Measurements from ENCODE around the gene TIAM2. TPM values are rescaled to one million over a fixed set of nuclear protein-coding genes. Genes with fewer than 3 reads are reported as not detected.
"Not testable (repeated sequence)": the region's sequence is repeated elsewhere in the genome, so short reads cannot be mapped to it uniquely, and the experiment has no call there.

Gene TIAM2
- total RNA-seq, 1 donor from 2014 or later: 2.4 TPM

DNA sequence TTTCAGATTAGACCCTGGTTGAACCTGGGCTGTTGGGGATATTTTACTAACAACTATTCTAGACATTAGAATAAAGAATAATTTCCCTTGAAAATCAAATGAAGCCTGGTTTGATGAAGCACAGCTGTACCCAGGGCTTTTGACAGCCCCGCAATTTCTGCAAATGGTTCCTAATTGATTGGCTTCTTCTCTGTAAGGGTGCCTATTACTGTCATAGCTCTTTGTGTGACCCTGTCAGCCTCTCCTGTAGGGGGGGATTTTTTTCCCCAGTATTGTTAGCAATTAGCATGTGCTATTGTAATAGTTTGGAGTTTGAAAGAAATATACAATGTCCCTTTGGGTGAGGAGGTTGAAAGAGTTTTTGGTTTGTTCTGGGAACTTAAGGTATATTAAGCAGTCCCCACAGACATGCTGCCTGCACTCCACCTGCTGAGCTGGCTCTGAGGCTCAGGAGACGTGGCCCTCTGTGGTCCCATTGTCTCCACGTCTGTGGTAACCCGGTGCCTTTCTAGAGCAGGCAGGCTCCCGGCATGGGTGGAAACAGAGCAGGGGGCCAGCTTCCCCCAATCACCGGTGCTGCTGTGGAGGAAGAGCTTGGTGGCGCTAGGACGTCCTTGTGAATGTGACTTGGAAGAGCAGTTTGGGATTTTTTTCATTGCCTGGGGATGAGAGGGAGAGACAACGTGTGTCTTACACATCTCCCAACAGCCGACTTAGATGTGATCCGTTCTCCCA, 221.4 kb downstream of the TIAM2 start:
- FAIRE-seq: no peak
- peaks cover 4% of the 10 kb centered on the region for H3K27me3 ChIP-seq (ENCODE audit: control insufficient read depth, insufficient read depth, low read length)

DNA sequence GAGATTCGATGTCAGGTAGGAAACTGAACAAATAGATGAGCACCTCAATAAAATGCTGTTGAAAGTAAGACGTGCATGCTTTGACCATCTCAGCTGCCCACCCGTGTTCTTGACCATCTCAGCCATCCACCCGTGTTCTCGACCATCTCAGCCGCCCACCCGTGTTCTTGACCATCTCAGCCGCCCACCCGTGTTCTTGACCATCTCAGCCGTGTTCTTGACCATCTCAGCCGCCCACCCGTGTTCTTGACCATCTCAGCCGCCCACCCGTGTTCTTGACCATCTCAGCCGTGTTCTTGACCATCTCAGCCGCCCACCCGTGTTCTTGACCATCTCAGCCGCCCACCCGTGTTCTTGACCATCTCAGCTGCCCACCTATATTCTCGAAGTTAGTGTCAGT, 223.6 kb downstream of the TIAM2 start:
- not testable (repeated sequence) for H3K36me3 ChIP-seq (ENCODE audit: control insufficient read depth, insufficient read depth, low read length); DNase-seq (ENCODE audit: low read depth); H3K27me3 ChIP-seq (ENCODE audit: control insufficient read depth, insufficient read depth, low read length); FAIRE-seq; H3K4me3 ChIP-seq (ENCODE audit: low read depth, low read length)

More for the DNA sequence above, 221.4 kb downstream of the TIAM2 start:
- TF ChIP-seq, protein P1, sequence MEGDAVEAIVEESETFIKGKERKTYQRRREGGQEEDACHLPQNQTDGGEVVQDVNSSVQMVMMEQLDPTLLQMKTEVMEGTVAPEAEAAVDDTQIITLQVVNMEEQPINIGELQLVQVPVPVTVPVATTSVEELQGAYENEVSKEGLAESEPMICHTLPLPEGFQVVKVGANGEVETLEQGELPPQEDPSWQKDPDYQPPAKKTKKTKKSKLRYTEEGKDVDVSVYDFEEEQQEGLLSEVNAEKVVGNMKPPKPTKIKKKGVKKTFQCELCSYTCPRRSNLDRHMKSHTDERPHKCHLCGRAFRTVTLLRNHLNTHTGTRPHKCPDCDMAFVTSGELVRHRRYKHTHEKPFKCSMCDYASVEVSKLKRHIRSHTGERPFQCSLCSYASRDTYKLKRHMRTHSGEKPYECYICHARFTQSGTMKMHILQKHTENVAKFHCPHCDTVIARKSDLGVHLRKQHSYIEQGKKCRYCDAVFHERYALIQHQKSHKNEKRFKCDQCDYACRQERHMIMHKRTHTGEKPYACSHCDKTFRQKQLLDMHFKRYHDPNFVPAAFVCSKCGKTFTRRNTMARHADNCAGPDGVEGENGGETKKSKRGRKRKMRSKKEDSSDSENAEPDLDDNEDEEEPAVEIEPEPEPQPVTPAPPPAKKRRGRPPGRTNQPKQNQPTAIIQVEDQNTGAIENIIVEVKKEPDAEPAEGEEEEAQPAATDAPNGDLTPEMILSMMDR (IDR thresholded peaks at IDR 0.05; ENCODE audit: insufficient read depth, low read length, severe bottlenecking): no peak
- Histone ChIP-seq H3K4me3 (ENCODE audit: low read depth, low read length) (no peak overlapping the region), H3K36me3 (ENCODE audit: control insufficient read depth, insufficient read depth, low read length) (no peaks in the 10 kb centered on the region)
- no peak for DNase-seq (ENCODE audit: low read depth)

DNA sequence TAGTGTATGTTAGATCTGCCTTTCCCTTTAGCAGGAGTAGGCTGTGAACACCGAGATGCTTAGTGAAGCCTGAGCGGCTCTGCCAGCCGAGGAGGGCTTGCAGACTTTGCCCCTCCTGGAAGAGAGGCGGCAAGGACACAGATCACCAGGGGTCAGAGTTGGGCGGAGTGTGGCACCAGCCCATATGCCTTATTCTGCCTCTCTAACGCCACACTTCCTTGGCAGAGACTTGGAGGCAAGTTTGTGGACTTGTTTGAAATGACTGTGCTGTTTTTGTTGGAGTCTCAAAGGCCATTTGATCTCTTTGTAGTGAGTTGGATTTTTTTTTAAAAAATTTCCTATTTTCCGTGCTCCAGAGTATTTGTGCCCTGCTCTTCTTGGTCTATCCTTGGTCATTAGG, 224.2 kb downstream of the TIAM2 start:
- TF ChIP-seq, protein P1 (IDR thresholded peaks at IDR 0.05; ENCODE audit: insufficient read depth, low read length, severe bottlenecking): no peak
- no peak for FAIRE-seq

DNA sequence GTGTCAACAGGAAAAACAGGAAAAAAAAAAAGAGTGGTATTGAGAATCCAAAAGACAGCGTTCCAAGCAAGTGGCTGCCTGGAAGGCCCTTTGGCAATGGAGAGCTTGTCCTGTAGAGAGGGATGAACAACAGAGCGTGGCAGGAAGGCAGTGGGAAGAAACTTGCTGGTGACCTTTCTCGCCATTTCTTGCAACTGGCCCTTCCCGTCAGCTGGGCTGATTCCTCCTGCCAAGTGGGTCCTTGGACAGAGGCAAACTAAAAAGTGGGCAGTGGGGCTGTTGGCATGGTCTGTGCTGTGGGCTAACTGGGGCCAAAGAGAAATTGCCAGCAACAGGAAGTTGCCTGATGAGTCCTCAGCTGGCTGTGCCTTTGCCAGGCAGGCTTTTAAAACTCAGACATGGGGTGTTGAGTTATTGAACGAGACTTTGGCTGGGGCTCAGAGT, 224.8 kb downstream of the TIAM2 start:
- DNase-seq (ENCODE audit: low read depth): no peak
- peaks cover 4% of the 10 kb centered on the region for H3K27me3 ChIP-seq (ENCODE audit: control insufficient read depth, insufficient read depth, low read length)
- no peak for FAIRE-seq
- H3K4me3 ChIP-seq (ENCODE audit: low read depth, low read length): no peak overlapping the region
- TF ChIP-seq, protein P1 (IDR thresholded peaks at IDR 0.05; ENCODE audit: insufficient read depth, low read length, severe bottlenecking): no peak
- no peaks in the 10 kb centered on the region for H3K36me3 ChIP-seq (ENCODE audit: control insufficient read depth, insufficient read depth, low read length)

More for the DNA sequence above, 224.2 kb downstream of the TIAM2 start:
- H3K27me3 ChIP-seq (ENCODE audit: control insufficient read depth, insufficient read depth, low read length): peaks cover 4% of the 10 kb centered on the region
- no peak overlapping the region for H3K4me3 ChIP-seq (ENCODE audit: low read depth, low read length)
- H3K36me3 ChIP-seq (ENCODE audit: control insufficient read depth, insufficient read depth, low read length): no peaks in the 10 kb centered on the region
- DNase-seq (ENCODE audit: low read depth): no peak

DNA sequence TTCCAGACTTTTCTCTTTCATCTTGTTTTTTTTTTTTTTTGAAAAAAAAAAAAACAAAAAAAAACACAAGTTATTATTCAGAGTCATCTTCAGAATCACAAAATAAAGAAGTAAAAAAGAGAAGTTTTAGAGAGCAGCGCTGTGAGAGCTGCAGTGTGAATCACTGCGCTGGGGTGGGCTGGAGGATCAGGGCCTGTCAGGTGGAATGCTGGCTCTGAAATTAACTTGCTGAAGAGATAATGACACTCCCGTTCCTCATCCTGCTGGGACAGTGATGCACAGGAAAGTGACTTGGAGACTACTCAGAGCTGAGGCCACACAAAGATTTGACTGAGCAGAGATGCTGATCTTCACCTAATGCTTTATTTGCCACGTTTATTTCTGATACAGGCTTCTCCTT, 226.0 kb downstream of the TIAM2 start:
- TF ChIP-seq, protein P1 (IDR thresholded peaks at IDR 0.05; ENCODE audit: insufficient read depth, low read length, severe bottlenecking): no peak
- no peak overlapping the region for H3K4me3 ChIP-seq (ENCODE audit: low read depth, low read length)
- H3K27me3 ChIP-seq (ENCODE audit: control insufficient read depth, insufficient read depth, low read length): peaks cover 4% of the 10 kb centered on the region
- no peak for FAIRE-seq
- no peak for DNase-seq (ENCODE audit: low read depth)
- H3K36me3 ChIP-seq (ENCODE audit: control insufficient read depth, insufficient read depth, low read length): no peaks in the 10 kb centered on the region

DNA sequence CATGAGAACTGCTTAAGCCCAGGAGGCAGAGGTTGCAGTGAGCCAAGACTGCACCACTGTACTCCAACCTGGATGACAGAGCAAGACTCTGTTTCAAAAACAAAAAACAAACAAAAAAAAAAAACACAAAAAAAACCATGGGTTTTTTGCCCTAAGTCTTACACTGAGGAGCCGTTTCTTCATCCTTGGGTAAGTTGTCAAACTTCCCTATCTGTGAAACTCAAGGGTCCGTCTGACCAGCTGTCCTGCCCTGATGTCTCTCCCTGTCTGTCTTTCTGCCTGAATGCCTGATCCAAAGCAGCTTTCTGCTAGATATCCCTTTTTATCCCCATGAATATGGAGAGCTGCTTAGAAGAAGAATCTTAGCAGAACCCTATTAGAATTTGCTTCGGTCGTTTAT, 227.4 kb downstream of the TIAM2 start:
- no peaks in the 10 kb centered on the region for H3K36me3 ChIP-seq (ENCODE audit: control insufficient read depth, insufficient read depth, low read length)
- no peak for DNase-seq (ENCODE audit: low read depth)
- FAIRE-seq: no peak
- H3K4me3 ChIP-seq (ENCODE audit: low read depth, low read length): no peak overlapping the region
- TF ChIP-seq, protein P1 (IDR thresholded peaks at IDR 0.05; ENCODE audit: insufficient read depth, low read length, severe bottlenecking): no peak
- H3K27me3 ChIP-seq (ENCODE audit: control insufficient read depth, insufficient read depth, low read length): no peaks in the 10 kb centered on the region
